ENCODE measurements around the gene COG7. TPM values are rescaled to one million over a fixed set of nuclear protein-coding genes. Genes with fewer than 3 reads are reported as not detected.

COG7 gene
- total RNA-seq, 4 donors from 2014 or later: 20.1 to 81.7 (median 50.4) TPM

DNA sequence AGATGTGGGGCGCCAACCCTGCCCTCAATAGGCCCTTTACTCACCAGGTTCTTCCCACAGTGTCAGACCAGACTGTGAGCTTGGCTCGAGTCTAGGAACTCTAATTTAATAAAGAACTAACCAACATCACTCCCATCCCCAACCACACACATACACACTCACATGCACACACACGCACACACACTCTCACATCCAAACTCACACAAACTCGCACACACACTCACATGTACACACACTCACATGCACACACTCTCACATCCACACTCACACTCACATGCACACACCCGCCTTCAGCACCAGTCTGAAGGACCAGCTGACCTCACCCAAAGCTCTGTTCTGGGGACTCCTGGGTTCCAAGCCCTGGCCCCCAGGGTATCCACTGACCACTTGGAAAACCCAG lies 63.8 kb downstream of the COG7 start:
- TF ChIP-seq, protein P1, sequence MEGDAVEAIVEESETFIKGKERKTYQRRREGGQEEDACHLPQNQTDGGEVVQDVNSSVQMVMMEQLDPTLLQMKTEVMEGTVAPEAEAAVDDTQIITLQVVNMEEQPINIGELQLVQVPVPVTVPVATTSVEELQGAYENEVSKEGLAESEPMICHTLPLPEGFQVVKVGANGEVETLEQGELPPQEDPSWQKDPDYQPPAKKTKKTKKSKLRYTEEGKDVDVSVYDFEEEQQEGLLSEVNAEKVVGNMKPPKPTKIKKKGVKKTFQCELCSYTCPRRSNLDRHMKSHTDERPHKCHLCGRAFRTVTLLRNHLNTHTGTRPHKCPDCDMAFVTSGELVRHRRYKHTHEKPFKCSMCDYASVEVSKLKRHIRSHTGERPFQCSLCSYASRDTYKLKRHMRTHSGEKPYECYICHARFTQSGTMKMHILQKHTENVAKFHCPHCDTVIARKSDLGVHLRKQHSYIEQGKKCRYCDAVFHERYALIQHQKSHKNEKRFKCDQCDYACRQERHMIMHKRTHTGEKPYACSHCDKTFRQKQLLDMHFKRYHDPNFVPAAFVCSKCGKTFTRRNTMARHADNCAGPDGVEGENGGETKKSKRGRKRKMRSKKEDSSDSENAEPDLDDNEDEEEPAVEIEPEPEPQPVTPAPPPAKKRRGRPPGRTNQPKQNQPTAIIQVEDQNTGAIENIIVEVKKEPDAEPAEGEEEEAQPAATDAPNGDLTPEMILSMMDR (IDR thresholded peaks at IDR 0.05): no peak
- no peak for TF ChIP-seq POLR2A (IDR thresholded peaks at IDR 0.05)
- Histone ChIP-seq H3K4me1 (no peaks in the 10 kb centered on the region), H3K27ac (no peak overlapping the region), H3K27me3 (no peaks in the 10 kb centered on the region), H3K36me3 (peaks cover 0 to 44% (median 0%) of the 10 kb centered on the region in 3 donors), H3K4me3 (no peak overlapping the region), H3K9me3 (no peaks in the 10 kb centered on the region)
- peak in 1 of 3 donors; percentile 13 for DNase-seq

DNA sequence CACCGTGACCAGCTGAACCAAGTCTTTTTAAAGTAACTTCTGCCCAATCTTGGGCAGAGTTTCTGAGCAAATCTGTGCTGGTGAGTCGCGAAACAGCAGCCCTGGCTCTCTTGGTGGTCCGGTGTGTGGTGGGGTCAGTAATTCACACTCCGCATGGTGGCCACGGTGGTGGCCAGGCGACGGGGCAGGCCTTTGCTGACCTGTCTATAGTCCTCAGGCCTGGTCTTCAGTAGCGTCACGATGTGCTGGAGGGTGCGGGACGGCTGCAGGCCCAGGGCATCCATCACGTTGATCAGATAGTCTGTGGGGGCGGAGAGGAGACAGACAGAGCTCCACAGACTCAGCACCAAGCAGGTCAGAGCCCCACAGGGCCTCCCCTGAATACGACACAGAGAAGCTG lies 64.2 kb downstream of the COG7 start:
- no peak overlapping the region for H3K4me3 ChIP-seq
- peak in 1 of 3 donors; percentile 37 for DNase-seq
- no peaks in the 10 kb centered on the region for H3K4me1 ChIP-seq
- TF ChIP-seq POLR2A (IDR thresholded peaks at IDR 0.05): no peak
- no peaks in the 10 kb centered on the region for H3K27me3 ChIP-seq
- H3K27ac ChIP-seq: no peak overlapping the region
- no peaks in the 10 kb centered on the region for H3K9me3 ChIP-seq
- peaks cover 0 to 44% (median 0%) of the 10 kb centered on the region in 3 donors for H3K36me3 ChIP-seq

DNA sequence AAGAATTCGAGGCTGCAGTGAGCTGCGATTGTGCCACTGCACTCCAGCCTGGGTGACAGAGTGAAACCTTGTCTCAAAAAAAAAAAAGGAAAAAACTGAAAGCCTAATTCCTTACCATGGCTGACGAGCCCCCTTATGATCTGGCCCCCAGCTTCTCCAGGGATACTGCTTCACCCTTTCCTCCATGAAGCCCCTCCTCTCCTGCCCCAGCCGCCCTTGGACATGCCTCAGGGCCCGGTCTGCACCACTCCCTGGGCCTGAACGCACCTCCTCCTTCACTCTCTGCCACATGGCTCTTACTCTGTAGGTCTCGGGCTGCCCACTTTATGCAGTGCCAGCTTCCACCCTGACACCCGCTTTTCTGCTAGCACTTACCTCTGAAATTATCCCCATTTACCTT lies 65.3 kb downstream of the COG7 start:
- Histone ChIP-seq H3K36me3 (peaks cover 0 to 37% (median 0%) of the 10 kb centered on the region in 3 donors), H3K4me1 (no peaks in the 10 kb centered on the region), H3K4me3 (no peak overlapping the region), H3K27ac (no peak overlapping the region), H3K27me3 (no peaks in the 10 kb centered on the region), H3K9me3 (no peaks in the 10 kb centered on the region)
- peak in 1 of 3 donors; percentile 20 for DNase-seq
- TF ChIP-seq, protein P1 (IDR thresholded peaks at IDR 0.05): no peak
- TF ChIP-seq POLR2A (IDR thresholded peaks at IDR 0.05): no peak

DNA sequence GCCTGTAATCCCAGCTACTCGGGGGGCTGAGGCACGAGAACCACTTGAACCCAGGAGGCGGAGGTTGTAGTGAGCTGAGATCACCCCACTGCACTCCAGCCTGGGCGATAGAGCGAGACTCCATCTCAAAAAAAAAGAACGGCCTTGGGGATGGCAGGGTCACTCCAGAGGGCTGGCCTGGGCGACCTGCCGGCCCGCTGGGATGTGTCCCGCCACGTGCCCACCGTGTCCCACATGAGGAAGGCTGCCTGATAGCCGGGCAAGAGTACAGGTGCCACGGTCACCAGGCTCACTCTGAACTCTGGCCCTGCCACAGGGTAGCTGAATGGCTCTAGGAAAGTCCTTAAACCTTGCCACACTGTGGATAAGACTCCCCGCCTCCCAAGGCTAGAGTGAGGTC lies 67.5 kb downstream of the COG7 start:
- Histone ChIP-seq H3K4me3 (no peak overlapping the region), H3K27ac (no peak overlapping the region), H3K9me3 (no peaks in the 10 kb centered on the region), H3K36me3 (peaks cover 0 to 14% (median 0%) of the 10 kb centered on the region in 3 donors), H3K27me3 (no peaks in the 10 kb centered on the region), H3K4me1 (no peaks in the 10 kb centered on the region)
- peak in 1 of 3 donors; percentile 32 for DNase-seq
- no peak for TF ChIP-seq POLR2A (IDR thresholded peaks at IDR 0.05)
- TF ChIP-seq, protein P1 (IDR thresholded peaks at IDR 0.05): no peak

DNA sequence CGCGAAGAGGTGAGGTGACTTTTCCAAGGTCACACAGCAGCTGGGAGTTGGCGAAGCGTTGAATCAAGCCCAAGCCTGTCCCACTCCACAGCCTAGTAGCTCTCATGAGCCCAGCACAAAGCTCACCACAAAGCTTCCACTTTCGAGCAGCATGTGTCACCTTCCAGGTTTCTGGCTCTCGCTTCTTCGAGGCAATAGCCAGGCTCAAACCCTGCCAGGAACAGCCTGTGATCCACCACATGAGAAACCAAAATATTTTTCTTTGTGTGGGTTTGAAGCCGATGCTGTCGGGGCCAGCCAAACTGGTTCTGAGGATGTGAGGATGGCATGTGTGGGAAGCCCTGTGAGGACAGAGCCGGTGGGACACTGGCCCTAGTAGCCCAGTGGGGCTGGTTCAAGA lies 68.1 kb downstream of the COG7 start:
- Histone ChIP-seq H3K27ac (no peak overlapping the region), H3K4me3 (no peak overlapping the region), H3K36me3 (peaks cover 0 to 13% (median 0%) of the 10 kb centered on the region in 3 donors), H3K4me1 (no peaks in the 10 kb centered on the region), H3K9me3 (no peaks in the 10 kb centered on the region), H3K27me3 (no peaks in the 10 kb centered on the region)
- no peak for TF ChIP-seq POLR2A (IDR thresholded peaks at IDR 0.05)
- TF ChIP-seq, protein P1 (IDR thresholded peaks at IDR 0.05): no peak
- DNase-seq: peak in 1 of 3 donors; percentile 15

DNA sequence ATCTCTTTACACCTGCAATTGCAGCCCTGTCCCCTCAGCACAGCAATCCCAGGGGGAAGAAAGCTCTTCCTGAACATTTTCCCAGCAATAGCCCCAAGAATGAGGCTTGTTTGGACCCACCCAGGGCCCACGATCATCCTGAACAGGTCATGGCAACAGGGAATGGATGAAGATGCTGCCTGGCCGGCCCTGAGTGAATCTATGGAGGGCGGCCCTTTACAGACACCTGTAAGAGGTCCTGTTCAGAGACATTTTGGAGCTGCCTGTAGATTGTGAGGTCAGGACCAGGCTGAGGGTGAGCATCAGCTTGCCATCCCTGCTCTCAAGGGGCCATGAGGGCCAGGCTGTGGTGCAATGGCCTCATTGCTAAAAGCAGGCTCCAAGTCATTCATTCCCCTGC lies 69.1 kb downstream of the COG7 start:
- Histone ChIP-seq H3K27ac (no peak overlapping the region), H3K36me3 (peaks cover 0 to 3% (median 0%) of the 10 kb centered on the region in 3 donors), H3K27me3 (no peaks in the 10 kb centered on the region), H3K4me3 (no peak overlapping the region), H3K9me3 (no peaks in the 10 kb centered on the region), H3K4me1 (no peaks in the 10 kb centered on the region)
- DNase-seq: no peak
- no peak for TF ChIP-seq POLR2A (IDR thresholded peaks at IDR 0.05)
- TF ChIP-seq, protein P1 (IDR thresholded peaks at IDR 0.05): no peak

All from Peyer's patch (tissue), 4 donors.